ENCODE data around the gene SCO2.
A peak's percentile ranks its signal among the peaks of the same experiment; 100 is the strongest.

The SCO2 gene

DNA sequence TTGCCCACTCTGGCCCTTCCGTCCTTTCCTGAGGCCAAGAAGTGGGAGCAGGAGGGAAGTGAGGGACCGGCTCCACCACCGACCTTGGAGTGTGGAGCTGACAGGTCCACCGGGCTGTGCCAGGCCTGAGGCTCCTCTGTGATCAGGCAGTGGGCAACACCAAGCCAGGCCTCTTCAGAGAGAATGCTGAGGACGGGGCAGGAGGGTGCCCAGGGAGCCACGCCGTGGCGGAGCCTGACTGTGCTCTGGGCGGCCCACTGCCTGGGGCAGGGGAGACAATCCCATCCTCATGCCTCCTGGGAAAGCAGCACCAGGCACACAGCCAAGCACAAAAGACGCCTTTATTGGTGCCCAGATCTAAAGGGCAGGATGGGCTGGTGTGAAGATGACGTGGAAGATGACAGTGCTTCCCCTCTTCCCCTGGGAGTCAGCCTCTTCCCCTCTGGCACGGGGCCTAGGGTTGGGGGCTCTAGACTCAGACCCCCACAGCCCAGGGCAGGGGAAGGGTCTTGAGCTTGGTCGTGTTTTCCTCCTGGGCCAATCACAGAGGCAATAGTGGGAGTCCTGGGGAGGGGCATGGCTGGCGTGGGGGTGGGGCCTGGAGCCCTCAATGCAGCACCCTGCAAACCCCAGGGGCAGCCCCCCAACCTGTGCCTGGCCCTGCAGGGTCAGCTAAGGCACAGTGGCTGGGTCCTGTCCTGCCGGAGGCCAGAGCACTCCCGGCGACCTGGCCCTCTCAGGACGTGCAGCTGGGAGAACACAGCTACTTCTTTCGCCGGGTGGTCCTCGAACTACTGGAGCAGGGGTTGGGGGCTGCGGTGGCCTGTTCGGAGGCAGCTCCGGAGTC is 22.5 kb downstream of the SCO2 start:
- H3K27ac ChIP-seq: no peak overlapping the region
- no peak for DNase-seq (ENCODE audit: low spot score)
- TF ChIP-seq CTCF (IDR thresholded peaks at IDR 0.05): no peak
- H3K4me3 ChIP-seq: no peak overlapping the region

DNA sequence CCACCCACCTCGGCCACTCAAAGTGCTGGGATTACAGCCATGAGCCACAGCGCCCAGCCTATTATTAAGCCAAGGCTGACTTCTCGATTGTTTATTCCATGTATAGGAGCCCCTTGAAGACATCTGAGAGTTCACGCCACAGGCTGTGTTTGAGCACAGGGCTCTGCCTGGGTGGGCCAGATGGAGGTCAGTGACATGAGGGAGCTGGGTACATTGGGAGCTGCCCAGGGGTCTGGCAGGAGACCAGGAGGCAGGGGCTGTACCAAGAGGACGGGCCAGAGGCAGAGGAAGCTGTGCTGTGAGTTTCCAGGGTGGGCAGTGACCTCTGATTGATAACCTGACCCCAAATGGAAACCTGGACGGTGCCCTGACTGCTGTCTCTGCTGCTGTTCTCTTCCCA is 23.3 kb downstream of the SCO2 start:
- Histone ChIP-seq H3K27ac (no peak overlapping the region), H3K4me3 (no peak overlapping the region)
- no peak for TF ChIP-seq CTCF (IDR thresholded peaks at IDR 0.05)
- DNase-seq (ENCODE audit: low spot score): no peak

GRCh38 chr22:50500452-50500851 is 24.9 kb downstream of the SCO2 start:
- no peak for TF ChIP-seq CTCF (IDR thresholded peaks at IDR 0.05)
- no peak overlapping the region for H3K4me3 ChIP-seq
- no peak overlapping the region for H3K27ac ChIP-seq
- no peak for DNase-seq (ENCODE audit: low spot score)

- no peak for DNase-seq (ENCODE audit: low spot score)
- H3K4me3 ChIP-seq: no peak overlapping the region
- TF ChIP-seq CTCF (IDR thresholded peaks at IDR 0.05): peak; percentile 18
- no peak overlapping the region for H3K27ac ChIP-seq
Measured at GRCh38 chr22:50498322-50498890, 27.0 kb downstream of the SCO2 start.

DNA sequence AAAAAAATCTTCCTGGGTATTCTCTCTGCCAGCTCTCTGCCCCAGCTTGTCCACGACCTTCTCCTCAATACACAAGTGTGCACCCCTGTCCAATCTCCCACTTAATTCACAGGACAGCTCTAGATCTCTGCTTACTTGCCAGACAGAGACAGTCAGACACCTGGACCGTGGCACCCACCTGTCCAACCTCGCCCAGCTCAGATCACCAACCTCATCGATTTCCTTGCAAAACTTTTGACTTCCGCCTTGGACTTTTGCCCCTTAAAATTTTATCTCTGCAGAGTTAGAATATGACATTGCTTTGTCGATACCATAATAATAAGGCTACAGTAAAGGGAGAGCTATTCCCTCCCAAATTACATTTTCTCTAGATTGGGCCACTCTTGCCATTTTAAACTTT is 28.3 kb downstream of the SCO2 start:
- no peak for DNase-seq (ENCODE audit: low spot score)
- no peak for TF ChIP-seq CTCF (IDR thresholded peaks at IDR 0.05)
- H3K4me3 ChIP-seq: no peak overlapping the region

GRCh38 chr22:50490531-50491308 is 34.7 kb downstream of the SCO2 start:
- no peak for TF ChIP-seq CTCF (IDR thresholded peaks at IDR 0.05)
- DNase-seq (ENCODE audit: low spot score): no peak
- H3K27ac ChIP-seq: no peak overlapping the region
- no peak overlapping the region for H3K4me3 ChIP-seq

More for the DNA sequence above, 28.3 kb downstream of the SCO2 start:
- no peak overlapping the region for H3K27ac ChIP-seq
